MV-4-11 (cell line): Measurements from ENCODE around the gene CDH23.

ENCODE experiments used
- DNase-seq: peaks from one replicate; lab custom pipeline; 2025; lab: John Stamatoyannopoulos, UW

The CDH23 gene

GRCh38 chr10:71818674-71819260 is 422.0 kb downstream of the CDH23 start:
- no peak for DNase-seq

- no peak for DNase-seq
Observed at GRCh38 chr10:71819441-71819861, 422.7 kb downstream of the CDH23 start.

- no peak for DNase-seq
Observed at GRCh38 chr10:71819985-71820384, 423.3 kb downstream of the CDH23 start.

- DNase-seq: no peak
Observed at GRCh38 chr10:71820966-71821365, 424.2 kb downstream of the CDH23 start.

GRCh38 chr10:71821909-71822763 is 425.4 kb downstream of the CDH23 start:
- DNase-seq: peak; percentile 95

GRCh38 chr10:71823356-71823755 is 426.6 kb downstream of the CDH23 start:
- DNase-seq: no peak

GRCh38 chr10:71824333-71824732 is 427.6 kb downstream of the CDH23 start:
- DNase-seq: no peak

- no peak for DNase-seq
Observed at GRCh38 chr10:71825217-71825616, 428.5 kb downstream of the CDH23 start.

GRCh38 chr10:71827852-71828251 is 431.1 kb downstream of the CDH23 start:
- no peak for DNase-seq

GRCh38 chr10:71828702-71829101 is 432.0 kb downstream of the CDH23 start:
- DNase-seq: no peak

GRCh38 chr10:71829171-71829570 is 432.5 kb downstream of the CDH23 start:
- peak; percentile 96 for DNase-seq

- no peak for DNase-seq
Observed at GRCh38 chr10:71829896-71830295, 433.2 kb downstream of the CDH23 start.

- no peak for DNase-seq
Observed at GRCh38 chr10:71830726-71831125, 434.0 kb downstream of the CDH23 start.

GRCh38 chr10:71831646-71832552 is 435.2 kb downstream of the CDH23 start:
- no peak for DNase-seq

- peak; percentile 63 for DNase-seq
Observed at GRCh38 chr10:71832967-71833366, 436.2 kb downstream of the CDH23 start.

GRCh38 chr10:71833451-71834342 is 437.0 kb downstream of the CDH23 start:
- DNase-seq: no peak

- no peak for DNase-seq
Observed at GRCh38 chr10:71834343-71834674, 437.6 kb downstream of the CDH23 start.

- DNase-seq: no peak
Observed at GRCh38 chr10:71835671-71836595, 439.2 kb downstream of the CDH23 start.

GRCh38 chr10:71836596-71836974 is 439.9 kb downstream of the CDH23 start:
- no peak for DNase-seq

GRCh38 chr10:71837098-71837827 is 440.5 kb downstream of the CDH23 start:
- DNase-seq: no peak
